HG03025 (cell line): ENCODE data around the gene MZT1.
"Not testable (repeated sequence)": the region's sequence is repeated elsewhere in the genome, so short reads cannot be mapped to it uniquely, and the experiment has no call there.

Source experiments
- ATAC-seq: cut with Tn5 transposase; IDR thresholded peaks from one replicate; pipeline ENCODE4 v1.9.1; 2021; ENCODE audit warnings: mild to moderate bottlenecking, moderate library complexity; ENCODE audit not compliant: unreplicated experiment, low FRiP score

Gene MZT1, protein sequence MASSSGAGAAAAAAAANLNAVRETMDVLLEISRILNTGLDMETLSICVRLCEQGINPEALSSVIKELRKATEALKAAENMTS

GRCh38 chr13:72727417-72728289 lies at the start of gene MZT1, which contains the start of gene BORA:
Gene MZT1, minus strand, starts transcription at chr13:72727629. Its CDS starts 27 bp downstream, at chr13:72727602.
Gene BORA, plus strand, starts transcription at chr13:72727923. Its CDS starts 1,018 bp downstream, at chr13:72728941.
- peak; percentile 97 for ATAC-seq

DNA sequence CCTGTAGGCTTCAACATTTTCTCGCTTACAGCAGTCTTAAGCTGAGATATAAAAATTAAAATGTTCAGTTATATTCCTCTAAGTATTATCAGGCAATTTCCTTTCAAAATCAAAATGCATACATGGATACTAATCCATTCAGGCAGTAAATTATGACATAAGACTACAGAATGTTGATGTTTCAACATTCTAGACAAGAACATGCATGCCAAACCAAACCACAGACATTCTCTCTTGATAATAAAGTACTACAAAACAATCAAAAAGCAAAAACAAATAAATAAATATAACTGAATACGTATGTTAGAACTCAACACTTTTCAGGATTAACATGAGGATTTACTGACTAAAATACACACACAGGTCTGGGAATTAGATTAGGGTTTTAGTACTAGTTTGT lies 46.6 kb upstream of the MZT1 start:
- no peak for ATAC-seq

DNA sequence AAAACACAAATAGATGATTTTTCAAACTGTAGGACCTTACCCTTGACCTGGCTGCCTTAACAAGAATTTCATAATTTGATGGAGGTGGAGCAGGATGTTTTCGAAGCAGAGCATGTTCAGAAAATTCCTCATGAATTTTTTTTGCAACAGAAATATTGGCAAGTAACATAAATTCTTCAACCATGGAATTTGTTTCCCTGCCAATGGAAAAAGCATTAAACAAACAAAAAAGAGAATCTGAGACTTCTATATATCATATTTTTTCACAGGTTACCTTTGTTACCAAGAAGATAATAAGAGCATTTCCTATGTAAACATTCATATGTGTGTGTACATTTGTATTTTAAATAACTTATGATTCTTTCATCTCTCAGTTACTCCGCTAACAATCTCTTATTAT lies 36.0 kb upstream of the MZT1 start:
- ATAC-seq = no peak

DNA sequence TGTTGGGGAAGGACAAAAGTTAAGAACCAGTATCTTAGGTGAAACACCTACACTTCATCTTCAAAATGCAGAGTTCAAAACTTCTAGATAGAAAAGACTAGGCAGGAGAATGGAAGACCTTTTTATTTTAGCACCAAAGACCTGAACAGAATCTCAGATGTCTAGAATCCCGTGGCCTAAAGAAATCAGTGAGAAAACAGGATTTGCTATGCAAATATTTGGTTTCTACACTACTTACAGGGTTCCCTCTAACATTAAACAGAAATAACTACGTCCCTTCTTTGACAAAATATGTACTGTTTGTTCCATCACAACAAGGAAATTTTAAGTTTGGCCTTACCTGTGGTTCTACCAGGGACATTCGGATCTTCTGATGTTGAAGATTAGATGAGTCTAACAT lies 32.8 kb upstream of the MZT1 start:
- ATAC-seq = no peak

- ATAC-seq = no peak
Observed at GRCh38 chr13:72757792-72758535, 30.5 kb upstream of the MZT1 start.

GRCh38 chr13:72754111-72754510 lies 26.7 kb upstream of the MZT1 start:
- no peak for ATAC-seq

DNA sequence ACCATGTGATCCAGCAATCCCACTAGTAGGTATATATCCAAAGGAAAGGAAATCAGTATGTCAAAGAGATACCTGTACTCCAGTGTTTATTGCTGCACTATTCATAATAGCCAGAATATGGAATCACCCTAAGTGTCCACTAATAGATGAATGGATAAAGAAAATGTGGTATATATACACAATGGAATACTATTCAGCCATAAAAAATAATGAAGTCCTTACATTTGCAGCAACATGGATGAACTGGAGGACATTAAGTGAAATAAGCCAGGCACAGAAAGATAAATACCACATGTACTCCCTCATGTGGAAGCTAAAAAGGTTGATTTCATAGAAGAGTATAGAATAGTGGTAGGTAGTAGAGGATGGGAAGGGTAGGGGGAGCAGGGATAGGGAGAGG lies 23.8 kb upstream of the MZT1 start:
- no peak for ATAC-seq

- ATAC-seq = no peak
Observed at GRCh38 chr13:72745260-72745659, 17.8 kb upstream of the MZT1 start.

DNA sequence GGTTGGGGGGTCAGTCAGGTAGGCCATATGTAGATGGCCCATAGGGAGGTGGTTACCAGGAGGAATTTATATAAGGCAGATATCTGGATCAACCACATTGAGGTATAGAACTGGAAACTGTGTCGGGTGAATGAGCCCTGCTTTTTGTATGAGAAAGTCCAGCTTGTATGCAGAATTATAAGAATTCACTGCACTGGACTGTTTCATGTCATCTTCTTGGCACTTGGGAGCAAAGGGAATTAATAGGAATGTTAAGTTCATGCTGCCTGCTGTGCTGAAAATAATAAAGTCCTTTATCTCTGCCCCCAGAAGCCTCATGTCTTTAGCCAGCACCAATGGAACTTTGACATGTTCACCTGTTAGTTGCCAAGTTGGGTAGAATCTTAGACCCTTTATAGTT lies 12.6 kb upstream of the MZT1 start:
- ATAC-seq = no peak

GRCh38 chr13:72737033-72737432 lies 9.6 kb upstream of the MZT1 start:
- ATAC-seq = no peak

DNA sequence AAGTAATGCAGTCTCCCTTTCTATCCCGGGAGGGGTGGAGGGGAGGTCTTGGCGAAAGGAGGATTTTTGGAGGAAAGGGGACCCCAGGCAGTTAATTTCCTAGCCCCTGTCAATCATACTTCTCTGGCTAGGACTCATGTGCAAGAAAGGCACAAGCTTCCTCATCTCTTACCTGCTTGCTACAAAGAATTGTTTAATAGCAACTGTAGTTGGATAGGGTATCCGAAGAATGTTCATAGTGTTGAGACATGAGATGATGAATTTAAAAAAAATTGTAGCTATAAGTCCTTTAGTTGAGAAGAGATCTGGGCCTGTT lies 819 bp upstream of the MZT1 start:
- no peak for ATAC-seq

DNA sequence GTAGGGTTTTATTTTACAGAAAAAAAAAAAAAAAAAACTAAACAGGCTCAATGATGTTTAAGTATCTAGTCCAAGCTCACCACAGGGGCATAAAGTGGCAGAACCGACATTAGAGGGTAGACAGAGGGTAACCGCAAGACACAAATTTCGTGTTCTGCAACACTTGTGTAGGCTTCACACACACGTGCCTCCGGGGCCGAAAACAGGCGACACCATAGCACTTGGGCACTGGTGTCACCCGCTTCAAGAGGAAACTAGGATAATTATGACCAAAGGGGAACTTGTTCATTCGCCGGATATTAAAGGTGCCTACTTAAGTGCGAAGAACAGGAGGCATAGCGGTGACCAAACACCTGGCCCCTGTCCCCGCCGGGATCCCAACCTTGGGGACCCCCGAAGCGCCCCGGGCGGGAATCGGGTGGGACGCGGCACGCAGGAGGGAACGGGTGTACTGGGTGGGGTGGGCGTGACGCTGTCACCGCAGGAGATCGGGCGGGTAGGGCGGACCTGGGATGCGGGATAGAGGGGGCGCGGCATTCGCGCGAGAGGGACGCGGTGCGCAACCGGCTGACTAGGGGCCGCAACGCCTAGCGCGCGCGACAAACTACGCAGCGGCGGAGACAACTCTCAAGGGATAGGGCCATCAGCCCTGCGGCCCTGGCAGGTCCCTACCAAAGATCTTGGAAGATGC lies 558 bp downstream of the MZT1 start:
- ATAC-seq = peak; percentile 22

DNA sequence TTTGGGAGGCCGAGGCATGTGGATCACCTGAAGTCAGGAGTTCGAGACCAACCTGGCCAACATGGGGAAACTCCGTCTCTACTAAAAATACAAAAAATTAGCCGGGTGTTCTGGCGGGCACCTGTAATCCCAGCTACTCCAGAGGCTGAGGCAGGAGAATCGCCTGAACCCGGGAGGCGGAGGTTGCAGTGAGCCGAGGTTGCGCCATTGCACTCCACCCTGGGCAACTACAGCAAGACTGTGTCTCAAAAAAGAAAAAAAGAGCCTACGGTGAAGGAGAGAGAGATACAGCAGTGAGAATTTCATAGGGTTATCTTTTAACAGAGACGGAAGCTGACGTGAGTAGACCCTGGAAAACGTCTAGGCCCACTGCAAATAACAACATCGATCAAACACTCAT lies 1.2 kb downstream of the MZT1 start:
- ATAC-seq = not testable (repeated sequence)

GRCh38 chr13:72716776-72717175 lies 10.7 kb downstream of the MZT1 start:
- ATAC-seq = no peak

DNA sequence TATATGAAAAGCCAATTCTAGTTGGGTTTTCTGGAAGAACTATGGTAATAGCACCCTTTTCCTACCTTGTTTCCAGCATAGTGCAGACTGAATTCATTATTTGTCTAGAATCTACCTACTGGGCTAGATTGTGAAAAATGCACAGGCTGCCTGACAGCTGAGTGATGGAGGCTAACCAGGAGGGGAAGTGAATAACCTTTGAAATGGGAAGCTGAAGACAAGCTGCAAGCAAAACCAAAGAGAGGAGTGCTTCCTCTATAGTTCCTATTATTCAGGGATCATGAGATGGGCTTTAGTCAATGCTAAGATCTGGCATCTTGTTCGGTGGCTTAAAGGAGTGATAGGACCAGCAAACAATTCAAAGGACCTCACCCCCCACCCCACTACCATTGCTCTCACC lies 26.9 kb downstream of the MZT1 start:
- no peak for ATAC-seq

- ATAC-seq = no peak
Observed at GRCh38 chr13:72698164-72698563, 29.3 kb downstream of the MZT1 start.

GRCh38 chr13:72696579-72696978 lies 30.9 kb downstream of the MZT1 start:
- no peak for ATAC-seq

- ATAC-seq = no peak
Observed at GRCh38 chr13:72694314-72694713, 33.1 kb downstream of the MZT1 start.

DNA sequence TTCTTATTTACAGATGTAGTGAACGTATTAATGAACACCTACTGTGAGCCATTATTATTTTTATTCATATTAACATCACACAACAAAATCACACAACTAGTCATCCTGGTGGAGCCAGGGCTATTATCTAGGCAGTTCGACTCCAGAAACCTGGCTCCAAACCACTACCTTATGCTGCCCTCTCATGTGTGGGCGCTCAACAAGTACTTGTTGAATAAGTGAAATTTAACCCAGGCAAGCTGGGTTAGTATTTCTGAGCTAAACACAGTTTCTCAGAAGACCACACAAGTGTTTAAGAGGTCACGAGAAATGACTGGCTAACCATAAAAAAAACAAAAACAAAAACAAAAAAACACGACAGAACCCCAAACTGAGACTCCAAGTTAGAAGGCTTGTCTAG lies 33.6 kb downstream of the MZT1 start:
- no peak for ATAC-seq

- no peak for ATAC-seq
Observed at GRCh38 chr13:72692884-72693514, 34.4 kb downstream of the MZT1 start.
